ELF-1 (cell line): Measurements from ENCODE around the gene RASA3.

Experiments
- DNase-seq: peaks from one replicate; pipeline ENCODE4 v3.0.0-alpha.2; 2016; ENCODE audit warnings: low read depth, low spot score

Gene RASA3

GRCh38 chr13:114068656-114069318, 63.6 kb downstream of the RASA3 start:
- DNase-seq = no peak

- no peak for DNase-seq
Observed at GRCh38 chr13:114067886-114068651, 64.4 kb downstream of the RASA3 start.

- no peak for DNase-seq
Observed at GRCh38 chr13:114067381-114067885, 65.0 kb downstream of the RASA3 start.

- no peak for DNase-seq
Observed at GRCh38 chr13:114066956-114067355, 65.5 kb downstream of the RASA3 start.

GRCh38 chr13:114065926-114066774, 66.3 kb downstream of the RASA3 start:
- no peak for DNase-seq

- peak; percentile 93 for DNase-seq
Observed at GRCh38 chr13:114065141-114065925, 67.1 kb downstream of the RASA3 start.

GRCh38 chr13:114064450-114065140, 67.8 kb downstream of the RASA3 start:
- DNase-seq = peak; percentile 89

- no peak for DNase-seq
Observed at GRCh38 chr13:114063545-114064449, 68.6 kb downstream of the RASA3 start.

GRCh38 chr13:114062754-114063153, 69.7 kb downstream of the RASA3 start:
- DNase-seq = no peak

- DNase-seq = no peak
Observed at GRCh38 chr13:114062341-114062740, 70.1 kb downstream of the RASA3 start.

GRCh38 chr13:114061744-114062143, 70.7 kb downstream of the RASA3 start:
- DNase-seq = no peak

GRCh38 chr13:114061047-114061446, 71.4 kb downstream of the RASA3 start:
- DNase-seq = no peak

GRCh38 chr13:114059946-114060860, 72.2 kb downstream of the RASA3 start:
- DNase-seq = peak; percentile 69

GRCh38 chr13:114059428-114059827, 73.0 kb downstream of the RASA3 start:
- DNase-seq = no peak

GRCh38 chr13:114058051-114058867, 74.2 kb downstream of the RASA3 start:
- DNase-seq = no peak

- DNase-seq = no peak
Observed at GRCh38 chr13:114057166-114058050, 75.0 kb downstream of the RASA3 start.
